DND-41 (cell line): ENCODE results near the gene WRAP53.
A peak's percentile ranks its signal among the peaks of the same experiment; 100 is the strongest.

Experiments used
- ATAC-seq: fragments of 200-7000 bp; cut with Tn5 transposase; 3 replicates; pipeline ENCODE4 v1.9.1; 2021; ENCODE audit warnings: low read depth; ENCODE audit not compliant: insufficient read depth
- DNase-seq: peaks from one replicate; pipeline ENCODE4 v3.0.0-alpha.2; 2020
- H2AFZ ChIP-seq: 2 replicates; pipeline ENCODE4 v1.6.0; 2012; ENCODE audit warnings: low read depth, low read length
- H3K27ac ChIP-seq: 2 replicates; pipeline ENCODE4 v1.5.1; 2012; ENCODE audit warnings: low read length, inconsistent platforms
- H3K27me3 ChIP-seq: fragments of 200-600 bp; sonication (generic); 2 replicates; pipeline ENCODE4 v1.6.0; 2012; ENCODE audit warnings: low read length, mild to moderate bottlenecking, inconsistent platforms; ENCODE audit not compliant: insufficient read depth, poor library complexity
- H3K36me3 ChIP-seq: 2 replicates; pipeline ENCODE4 v1.5.1; 2012; ENCODE audit warnings: low read length, inconsistent platforms; ENCODE audit not compliant: insufficient read depth
- H3K4me1 ChIP-seq: 2 replicates; pipeline ENCODE4 v1.5.1; 2012; ENCODE audit warnings: mild to moderate bottlenecking, low read length; ENCODE audit not compliant: insufficient read depth
- H3K4me2 ChIP-seq: 2 replicates; pipeline ENCODE4 v1.6.0; 2012; ENCODE audit warnings: mild to moderate bottlenecking, moderate library complexity, low read length, inconsistent platforms; ENCODE audit not compliant: insufficient read depth
- H3K4me3 ChIP-seq, 2 experiments: fragments of 200-600 bp in 1 of 2; shearing (Covaris generic) in 1 of 2; 2 replicates each; pipeline ENCODE4 v1.5.1; 2012 to 2016; ENCODE audit warnings: inconsistent platforms in 2 of 2, low read length in 2 of 2, mild to moderate bottlenecking in 2 of 2, low read depth in 1 of 2, moderate library complexity in 1 of 2
- H3K79me2 ChIP-seq: 2 replicates; pipeline ENCODE4 v1.6.0; 2012; ENCODE audit warnings: low read length, inconsistent platforms; ENCODE audit not compliant: insufficient read depth
- H3K9ac ChIP-seq: 2 replicates; pipeline ENCODE4 v1.6.0; 2012; ENCODE audit warnings: low read depth, mild to moderate bottlenecking, inconsistent platforms, low read length, moderate library complexity
- H3K9me3 ChIP-seq: 2 replicates; pipeline ENCODE4 v1.5.1; 2012; ENCODE audit warnings: low read length, moderate library complexity, mild to moderate bottlenecking, inconsistent platforms; ENCODE audit not compliant: insufficient read depth, severe bottlenecking
- H4K20me1 ChIP-seq: 2 replicates; pipeline ENCODE4 v1.6.0; 2012; ENCODE audit warnings: low read length; ENCODE audit not compliant: insufficient read depth
- CTCF ChIP-seq: IDR thresholded peaks from 2 replicates; pipeline ENCODE4 v1.5.1; 2012; ENCODE audit warnings: borderline replicate concordance, low read length, moderate library complexity, mild to moderate bottlenecking; ENCODE audit not compliant: poor library complexity, severe bottlenecking; ENCODE audit errors: extremely low read depth
- EZH2 ChIP-seq: IDR thresholded peaks from 3 replicates; pipeline ENCODE4 v1.6.1; 2012; ENCODE audit warnings: borderline replicate concordance, low read depth, mild to moderate bottlenecking, moderate library complexity, low read length, inconsistent platforms; ENCODE audit not compliant: severe bottlenecking

WRAP53 gene

GRCh38 chr17:7709031-7709430 is 20.8 kb downstream of the WRAP53 start:
- ATAC-seq: no peak
- no peak overlapping the region for H3K4me2 ChIP-seq
- H3K4me3 ChIP-seq: no peak overlapping the region
- H3K9ac ChIP-seq: no peak overlapping the region
- peaks cover 7% of the 10 kb centered on the region for H3K4me1 ChIP-seq
- TF ChIP-seq CTCF (no peak), EZH2 (no peak)
- H2AFZ ChIP-seq: no peak overlapping the region
- peaks cover 14% of the 10 kb centered on the region for H3K27me3 ChIP-seq
- H3K79me2 ChIP-seq: no peaks in the 10 kb centered on the region
- no peak overlapping the region for H3K27ac ChIP-seq
- no peaks in the 10 kb centered on the region for H3K36me3 ChIP-seq
- H3K9me3 ChIP-seq: no peaks in the 10 kb centered on the region
- peaks cover 6% of the 10 kb centered on the region for H4K20me1 ChIP-seq
- no peak for DNase-seq

DNA sequence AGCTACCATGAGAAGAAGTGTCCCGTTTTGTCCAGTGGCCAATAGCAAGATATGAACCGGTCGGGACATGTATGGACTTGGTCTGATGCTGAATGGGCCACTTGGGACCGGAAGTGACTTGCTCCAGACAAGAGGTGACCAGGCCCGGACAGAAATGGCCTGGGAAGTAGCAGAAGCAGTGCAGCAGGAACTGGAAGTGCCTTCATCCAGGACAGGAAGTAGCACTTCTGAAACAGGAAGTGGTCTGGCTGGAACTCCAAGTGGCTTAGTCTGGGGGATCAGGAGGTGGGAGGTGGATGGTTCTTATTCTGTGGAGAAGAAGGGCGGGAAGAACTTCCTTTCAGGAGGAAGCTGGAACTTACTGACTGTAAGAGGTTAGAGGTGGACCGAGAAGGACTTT is 22.0 kb downstream of the WRAP53 start:
- no peaks in the 10 kb centered on the region for H3K36me3 ChIP-seq
- no peak overlapping the region for H3K27ac ChIP-seq
- H4K20me1 ChIP-seq: peaks cover 8% of the 10 kb centered on the region
- H3K9ac ChIP-seq: no peak overlapping the region
- TF ChIP-seq EZH2: no peak
- no peak for TF ChIP-seq CTCF
- peaks cover 19% of the 10 kb centered on the region for H3K27me3 ChIP-seq
- H3K4me3 ChIP-seq: no peak overlapping the region
- no peaks in the 10 kb centered on the region for H3K79me2 ChIP-seq
- no peak overlapping the region for H2AFZ ChIP-seq
- H3K4me1 ChIP-seq: peaks cover 15% of the 10 kb centered on the region
- no peak for DNase-seq
- no peak overlapping the region for H3K4me2 ChIP-seq
- H3K9me3 ChIP-seq: no peaks in the 10 kb centered on the region
- ATAC-seq: no peak

DNA sequence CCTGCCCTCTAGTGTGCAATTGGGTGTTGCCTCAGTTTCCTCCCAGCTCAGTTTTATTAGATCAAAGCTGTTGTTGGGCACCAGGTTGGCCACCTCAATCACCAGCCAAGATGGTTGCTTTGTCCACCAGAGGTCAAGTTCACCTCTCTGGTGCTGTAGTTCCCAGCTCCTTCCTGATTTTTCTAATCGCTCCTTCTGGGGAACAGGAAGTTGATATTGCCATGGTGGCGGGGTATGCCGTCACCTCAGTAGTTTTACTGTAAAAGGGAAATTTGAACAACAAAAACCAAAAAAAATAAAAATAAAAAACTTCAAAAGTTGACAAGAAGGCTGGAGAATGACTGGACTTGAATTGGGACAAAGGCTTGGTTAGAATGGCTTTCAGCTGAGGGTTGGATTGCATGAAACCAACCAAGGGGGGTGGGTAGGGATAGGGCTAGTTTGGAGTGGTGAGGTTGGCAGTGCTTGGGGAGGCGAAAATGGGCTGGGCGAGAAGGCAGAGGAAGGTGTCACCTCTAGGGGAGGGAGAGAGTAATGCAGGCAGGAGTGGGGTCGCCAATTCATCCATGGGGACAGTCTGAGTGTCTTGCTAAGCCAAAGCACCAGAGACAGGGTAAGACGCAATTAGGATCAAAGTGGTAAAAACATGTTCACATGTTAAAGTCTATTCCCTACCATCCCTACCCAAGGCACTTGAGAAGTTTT is 22.9 kb downstream of the WRAP53 start:
- no peak overlapping the region for H3K9ac ChIP-seq
- H2AFZ ChIP-seq: no peak overlapping the region
- TF ChIP-seq EZH2 (no peak), CTCF (peak; percentile 37)
- DNase-seq (no peak), ATAC-seq (no peak)
- peaks cover 15% of the 10 kb centered on the region for H3K4me1 ChIP-seq
- H3K4me3 ChIP-seq: no peak overlapping the region
- no peaks in the 10 kb centered on the region for H3K36me3 ChIP-seq
- no peaks in the 10 kb centered on the region for H3K9me3 ChIP-seq
- H3K27ac ChIP-seq: no peak overlapping the region
- no peak overlapping the region for H3K4me2 ChIP-seq
- H3K79me2 ChIP-seq: no peaks in the 10 kb centered on the region
- peaks cover 20% of the 10 kb centered on the region for H3K27me3 ChIP-seq
- peaks cover 9% of the 10 kb centered on the region for H4K20me1 ChIP-seq
